Posterior cingulate gyrus (tissue), 11 donors: Measurements from ENCODE around the gene ADPRS.

Experiments used
- DNase-seq, 10 donors: peaks; one replicate each; pipeline versions ENCODE4 v3.0.0 to v3.0.0-alpha.2; 2020 to 2021; ENCODE audit warnings: mixed read lengths in 3 of 10
- intact Hi-C: fragments of 100-400 bp; cut with DNase I; formaldehyde crosslinking; loops from one replicate; pipeline ENCODE4 v1.15.1; 2023

ADPRS gene

GRCh38 chr1:36086529-36087232 lies 2.0 kb upstream of the ADPRS start:
- peak in 2 of 10 donors; percentile 52 to 61 for DNase-seq
- intact Hi-C loops: loop anchor here (5.0 kb wide), 2 partner anchors 154 to 204 kb away; partner anchors contain the start of genes AGO1 and AGO3

- intact Hi-C loops: loop anchor here (5.0 kb wide), 2 partner anchors 155 to 205 kb away; partner anchors contain the start of genes AGO1 and AGO3
- peak in 2 of 10 donors; percentile 80 to 83 for DNase-seq
Observed at GRCh38 chr1:36087233-36088123, 1.2 kb upstream of the ADPRS start.

GRCh38 chr1:36088265-36088576 lies 471 bp upstream of the ADPRS start:
- DNase-seq: no peak
- intact Hi-C loops: loop anchor here (5.0 kb wide), 2 partner anchors 156 to 206 kb away; partner anchors contain the start of genes AGO1 and AGO3

- DNase-seq: peak in 3 of 10 donors; percentile 19 to 69 (median 67)
- intact Hi-C loops: loop anchor here (5.0 kb wide), 2 partner anchors 157 to 207 kb away; partner anchors contain the start of genes AGO1 and AGO3
Observed at GRCh38 chr1:36089393-36090121, 865 bp downstream of the ADPRS start.

GRCh38 chr1:36091141-36091540 lies 2.4 kb downstream of the ADPRS start:
- intact Hi-C loops: no loop called here
- peak in 3 of 10 donors; percentile 12 to 45 (median 41) for DNase-seq

- intact Hi-C loops: no loop called here
- peak in 3 of 10 donors; percentile 7 to 56 (median 51) for DNase-seq
Observed at GRCh38 chr1:36091698-36092097, 3.0 kb downstream of the ADPRS start.

- peak in 3 of 10 donors; percentile 12 to 63 (median 33) for DNase-seq
- intact Hi-C loops: no loop called here
Observed at GRCh38 chr1:36092166-36092797, 3.6 kb downstream of the ADPRS start.

- intact Hi-C loops: no loop called here
Observed at GRCh38 chr1:36092798-36093185, 4.1 kb downstream of the ADPRS start.

GRCh38 chr1:36093226-36093625 lies 4.5 kb downstream of the ADPRS start:
- peak in 3 of 10 donors; percentile 10 to 77 (median 40) for DNase-seq
- intact Hi-C loops: no loop called here

More at GRCh38 chr1:36092798-36093185, 4.1 kb downstream of the ADPRS start:
- DNase-seq: peak in 1 of 10 donors; percentile 36

- peak; percentile 71 to 98 (median 83) for DNase-seq
- intact Hi-C loops: no loop called here
Observed at GRCh38 chr1:36093929-36094328, 5.2 kb downstream of the ADPRS start.

GRCh38 chr1:36094621-36095061 lies 5.9 kb downstream of the ADPRS start:
- intact Hi-C loops: loop anchor here (5.0 kb wide), 1 partner anchor 193 kb away; no protein-coding TSS in a partner anchor
- DNase-seq: peak in 3 of 10 donors; percentile 8 to 68 (median 59)

- intact Hi-C loops: loop anchor here (5.0 kb wide), 1 partner anchor 191 kb away; no protein-coding TSS in a partner anchor
- peak in 3 of 10 donors; percentile 20 to 52 (median 46) for DNase-seq
Observed at GRCh38 chr1:36095760-36096405, 7.2 kb downstream of the ADPRS start.

- DNase-seq: peak in 2 of 10 donors; percentile 10 to 66
- intact Hi-C loops: loop anchor here (5.0 kb wide), 1 partner anchor 191 kb away; no protein-coding TSS in a partner anchor
Observed at GRCh38 chr1:36096500-36097432, 8.1 kb downstream of the ADPRS start.

- DNase-seq: peak in 1 of 10 donors; percentile 77
- intact Hi-C loops: loop anchor here (5.0 kb wide), 1 partner anchor 189 kb away; no protein-coding TSS in a partner anchor
Observed at GRCh38 chr1:36097693-36098585, 9.2 kb downstream of the ADPRS start.

- intact Hi-C loops: loop anchor here (1.0 to 5.0 kb wide), 2 partner anchors 35 to 188 kb away; no protein-coding TSS in a partner anchor
- peak in 1 of 10 donors; percentile 84 for DNase-seq
Observed at GRCh38 chr1:36098650-36099365, 10.1 kb downstream of the ADPRS start.
